NT2/D1 (cell line): Measurements from ENCODE around the gene ANKRD16.
A peak's percentile ranks its signal among the peaks of the same experiment; 100 is the strongest.

Experiments
- DNase-seq: peaks from one replicate; pipeline ENCODE4 v3.0.0-alpha.2; 2011; ENCODE audit warnings: low read depth, low spot score
- H3K27me3 ChIP-seq: 2 replicates; pipeline ENCODE4 v1.6.0; 2011; ENCODE audit warnings: mild to moderate bottlenecking; ENCODE audit not compliant: insufficient read length, insufficient read depth
- H3K36me3 ChIP-seq: 2 replicates; pipeline ENCODE4 v1.6.1; 2011; ENCODE audit warnings: mild to moderate bottlenecking, low read length, mixed read lengths; ENCODE audit not compliant: insufficient read depth, insufficient read length
- H3K4me1 ChIP-seq: 2 replicates; pipeline ENCODE4 v1.5.1; 2011; ENCODE audit not compliant: insufficient read depth, insufficient read length
- H3K4me3 ChIP-seq: 2 replicates; pipeline ENCODE4 v1.5.1; 2011; ENCODE audit warnings: low read depth; ENCODE audit not compliant: insufficient read length
- H3K9ac ChIP-seq: 2 replicates; pipeline ENCODE4 v1.6.0; 2011; ENCODE audit warnings: low read depth; ENCODE audit not compliant: insufficient read length
- H3K9me3 ChIP-seq: 2 replicates; pipeline ENCODE4 v1.5.1; 2011; ENCODE audit warnings: mild to moderate bottlenecking, low read length; ENCODE audit not compliant: insufficient read depth
- SUZ12 ChIP-seq: IDR thresholded peaks from 2 replicates; pipeline ENCODE4 v1.6.1; 2011; ENCODE audit not compliant: insufficient read length, insufficient read depth; ENCODE audit errors: extremely low read depth
- YY1 ChIP-seq: IDR thresholded peaks from 2 replicates; pipeline ENCODE4 v1.6.1; 2011; ENCODE audit not compliant: insufficient read length, insufficient read depth
- ZNF274 ChIP-seq: IDR thresholded peaks from 2 replicates; pipeline ENCODE4 v1.6.1; 2011; ENCODE audit warnings: mild to moderate bottlenecking, low read depth, low read length

ANKRD16 gene

GRCh38 chr10:5889624-5890451 lies at the start of gene ANKRD16, which contains the start of gene FBH1:
ANKRD16 (minus strand) TSS chr10:5889893; CDS start chr10:5889354, 539 bp downstream.
FBH1 (plus strand) TSS chr10:5890243; CDS start chr10:5890346, 103 bp downstream.
- Histone ChIP-seq H3K27me3 (no peaks in the 10 kb centered on the region), H3K4me3 (peak within 1 kb of the TSS; percentile 84), H3K9me3 (no peaks in the 10 kb centered on the region), H3K9ac (peak within 1 kb of the TSS; percentile 89), H3K36me3 (peaks cover 52% of the 10 kb centered on the region), H3K4me1 (no peaks in the 10 kb centered on the region)
- TF ChIP-seq SUZ12 = no peak
- TF ChIP-seq ZNF274 = no peak
- TF ChIP-seq YY1 = no peak
- peak; percentile 95 for DNase-seq

- no peak for TF ChIP-seq ZNF274
- TF ChIP-seq YY1 = no peak
- TF ChIP-seq SUZ12 = no peak
- peaks cover 5% of the 10 kb centered on the region for H3K4me1 ChIP-seq
- no peak overlapping the region for H3K4me3 ChIP-seq
- H3K36me3 ChIP-seq = peaks cover 44% of the 10 kb centered on the region
- no peak for DNase-seq
- H3K9me3 ChIP-seq = no peaks in the 10 kb centered on the region
- no peaks in the 10 kb centered on the region for H3K27me3 ChIP-seq
- no peak overlapping the region for H3K9ac ChIP-seq
Observed at GRCh38 chr10:5938291-5938690, 48.6 kb upstream of the ANKRD16 start.

GRCh38 chr10:5937016-5937415 lies 47.3 kb upstream of the ANKRD16 start:
- Histone ChIP-seq H3K9ac (no peak overlapping the region), H3K9me3 (no peaks in the 10 kb centered on the region), H3K36me3 (peaks cover 51% of the 10 kb centered on the region), H3K4me1 (peaks cover 2% of the 10 kb centered on the region), H3K4me3 (no peak overlapping the region), H3K27me3 (no peaks in the 10 kb centered on the region)
- TF ChIP-seq YY1 (no peak), SUZ12 (no peak), ZNF274 (no peak)
- DNase-seq = no peak

GRCh38 chr10:5935628-5936027 lies 45.9 kb upstream of the ANKRD16 start:
- no peak for DNase-seq
- Histone ChIP-seq H3K4me1 (no peaks in the 10 kb centered on the region), H3K36me3 (peaks cover 65% of the 10 kb centered on the region), H3K9me3 (no peaks in the 10 kb centered on the region), H3K4me3 (no peak overlapping the region), H3K9ac (no peak overlapping the region), H3K27me3 (no peaks in the 10 kb centered on the region)
- TF ChIP-seq YY1 (no peak), ZNF274 (no peak), SUZ12 (no peak)

- Histone ChIP-seq H3K27me3 (no peaks in the 10 kb centered on the region), H3K4me1 (no peaks in the 10 kb centered on the region), H3K36me3 (peaks cover 79% of the 10 kb centered on the region), H3K9me3 (no peaks in the 10 kb centered on the region), H3K4me3 (no peak overlapping the region), H3K9ac (no peak overlapping the region)
- TF ChIP-seq YY1 (no peak), ZNF274 (no peak), SUZ12 (no peak)
- DNase-seq = no peak
Observed at GRCh38 chr10:5933909-5934546, 44.3 kb upstream of the ANKRD16 start.

- H3K27me3 ChIP-seq = no peaks in the 10 kb centered on the region
- no peak for DNase-seq
- no peak overlapping the region for H3K9ac ChIP-seq
- peaks cover 78% of the 10 kb centered on the region for H3K36me3 ChIP-seq
- no peaks in the 10 kb centered on the region for H3K4me1 ChIP-seq
- H3K4me3 ChIP-seq = no peak overlapping the region
- TF ChIP-seq SUZ12 (no peak), YY1 (no peak), ZNF274 (no peak)
- no peaks in the 10 kb centered on the region for H3K9me3 ChIP-seq
Observed at GRCh38 chr10:5932345-5932744, 42.7 kb upstream of the ANKRD16 start.

GRCh38 chr10:5930272-5930671 lies 40.6 kb upstream of the ANKRD16 start:
- no peak for TF ChIP-seq ZNF274
- no peak for TF ChIP-seq SUZ12
- TF ChIP-seq YY1 = no peak
- Histone ChIP-seq H3K27me3 (no peaks in the 10 kb centered on the region), H3K4me3 (no peak overlapping the region), H3K4me1 (no peaks in the 10 kb centered on the region), H3K9me3 (no peaks in the 10 kb centered on the region), H3K36me3 (peaks cover 74% of the 10 kb centered on the region), H3K9ac (no peak overlapping the region)
- no peak for DNase-seq
